ENCODE results near the gene PDCD1LG2. TPM values are rescaled to one million over a fixed set of nuclear protein-coding genes. Genes with fewer than 3 reads are reported as not detected.
A peak's percentile ranks its signal among the peaks of the same experiment; 100 is the strongest.

Gene PDCD1LG2
- total and polyA plus RNA-seq, 4 experiments from 2014 or later = 0.90 to 1.1 (median 1.1) TPM

DNA sequence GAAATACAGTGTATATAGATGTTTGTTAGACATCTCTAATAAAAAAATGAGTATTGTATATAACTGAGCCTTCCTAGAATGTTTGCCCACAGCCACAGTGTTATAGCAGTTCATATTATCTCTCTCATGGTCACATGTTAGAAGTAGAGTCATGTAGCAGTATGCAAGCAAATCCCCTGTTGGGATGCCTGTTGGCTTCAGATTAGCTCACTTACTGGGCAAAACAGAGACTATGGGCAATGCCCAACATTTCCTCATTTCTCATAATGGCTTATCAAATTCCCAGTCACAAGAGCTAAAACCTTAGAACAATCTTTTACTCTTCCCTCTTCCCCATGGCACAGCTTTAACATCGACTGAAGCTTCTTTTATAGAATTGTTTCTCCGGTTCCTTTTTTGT lies 27.0 kb upstream of the PDCD1LG2 start:
- intact Hi-C loops (cut with micrococcal nuclease) = no loop called here
- Mint-ChIP-seq H3K9me3 (no peaks in the 10 kb centered on the region), H3K27ac (no peak overlapping the region), H3K4me1 (no peaks in the 10 kb centered on the region), H3K36me3 (no peaks in the 10 kb centered on the region), H3K27me3 (no peaks in the 10 kb centered on the region), H3K4me3 (no peak overlapping the region)
- Histone ChIP-seq H3K27me3 (ENCODE audit: insufficient read depth, low read length) (no peaks in the 10 kb centered on the region), H3K9me3 (ENCODE audit: control insufficient read depth in 1 of 2, low read length in 2 of 2) (no peaks in the 10 kb centered on the region), H3K36me3 (ENCODE audit: insufficient read depth, low read length) (no peaks in the 10 kb centered on the region), H3K4me3 (ENCODE audit: low read length in 2 of 2) (no peak overlapping the region), H3K27ac (ENCODE audit: low read depth, low read length) (no peak overlapping the region), H3K4me1 (ENCODE audit: insufficient read depth, low read length) (no peaks in the 10 kb centered on the region)
- ChIA-PET POLR2A (ENCODE audit: partially characterized antibody) (interaction anchor here (0.6 kb wide), 1 partner anchor 40 kb away, joined by 3 read pairs; no protein-coding TSS in a partner anchor), CTCF (ENCODE audit: partially characterized antibody) (interaction anchor here (1.5 kb wide), 1 partner anchor 106 kb away, joined by 8 read pairs; no protein-coding TSS in a partner anchor)
- DNase-seq = no peak

DNA sequence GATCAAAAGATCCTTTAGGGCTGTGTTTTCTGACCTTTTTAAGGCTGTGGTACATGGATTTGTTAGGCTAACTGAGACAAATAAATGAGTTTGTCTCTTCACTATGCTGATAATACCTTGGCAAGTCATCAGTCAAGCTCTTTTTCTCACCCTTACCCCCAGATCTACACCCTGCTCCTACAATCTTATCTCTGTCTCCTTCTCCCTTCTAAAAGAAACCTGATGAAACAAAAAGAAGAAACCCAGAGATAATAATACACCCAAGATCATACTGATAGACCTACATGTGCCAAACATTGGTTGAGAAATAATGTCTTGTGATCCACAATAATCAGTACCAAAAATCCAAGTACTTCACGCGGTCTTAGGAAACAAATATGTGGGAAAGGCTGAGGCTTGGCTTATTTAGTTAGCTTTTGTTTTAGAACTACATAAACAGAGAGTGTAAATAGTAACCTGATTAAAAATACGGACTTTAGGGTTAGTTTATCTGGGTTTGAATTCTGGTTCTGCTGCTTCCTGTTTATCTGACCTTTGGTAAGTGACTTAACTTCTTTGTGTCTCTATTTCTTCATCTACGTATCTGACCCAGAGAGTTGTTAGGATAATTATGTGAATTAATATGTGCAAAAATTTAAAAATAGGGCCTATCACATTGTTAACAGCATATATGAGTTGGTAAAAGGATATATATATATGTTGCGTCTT lies 24.8 kb upstream of the PDCD1LG2 start:
- no peak overlapping the region for H3K27ac ChIP-seq (ENCODE audit: low read depth, low read length)
- CTCF ChIA-PET (ENCODE audit: partially characterized antibody) = interaction anchor here (1.4 kb wide), 1 partner anchor 102 kb away, joined by 6 read pairs; no protein-coding TSS in a partner anchor
- Mint-ChIP-seq H3K4me1 (no peaks in the 10 kb centered on the region), H3K27me3 (no peaks in the 10 kb centered on the region), H3K27ac (no peak overlapping the region), H3K36me3 (no peaks in the 10 kb centered on the region), H3K9me3 (no peaks in the 10 kb centered on the region), H3K4me3 (no peak overlapping the region)
- H3K9me3 ChIP-seq (ENCODE audit: control insufficient read depth in 1 of 2, low read length in 2 of 2) = no peaks in the 10 kb centered on the region
- no peak overlapping the region for H3K4me3 ChIP-seq (ENCODE audit: low read length in 2 of 2)
- POLR2A ChIA-PET (ENCODE audit: partially characterized antibody) = no interaction called here
- H3K4me1 ChIP-seq (ENCODE audit: insufficient read depth, low read length) = no peaks in the 10 kb centered on the region
- no peaks in the 10 kb centered on the region for H3K27me3 ChIP-seq (ENCODE audit: insufficient read depth, low read length)
- DNase-seq = no peak
- H3K36me3 ChIP-seq (ENCODE audit: insufficient read depth, low read length) = no peaks in the 10 kb centered on the region
- intact Hi-C loops (cut with micrococcal nuclease) = no loop called here

DNA sequence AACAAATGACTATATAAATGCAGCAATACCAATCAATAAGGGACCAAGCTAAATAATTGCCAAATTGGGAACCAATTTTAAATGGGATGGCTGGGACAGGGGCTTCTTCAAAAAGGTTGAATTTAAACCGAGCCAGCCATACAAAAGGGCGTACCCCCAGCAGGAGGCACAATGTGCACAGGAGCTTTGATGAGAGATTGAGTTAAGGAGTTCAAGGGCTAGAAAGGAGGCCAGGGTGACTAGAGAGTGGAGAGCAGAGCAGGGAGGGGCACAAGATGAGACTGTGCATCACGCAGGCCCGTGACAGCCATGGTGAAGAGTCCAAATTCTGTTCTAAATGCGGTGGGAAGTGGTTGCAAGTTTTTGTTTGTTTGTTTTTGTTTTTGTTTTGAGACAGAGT lies 23.3 kb upstream of the PDCD1LG2 start:
- Mint-ChIP-seq H3K27ac (no peak overlapping the region), H3K27me3 (no peaks in the 10 kb centered on the region), H3K4me3 (no peak overlapping the region), H3K9me3 (no peaks in the 10 kb centered on the region), H3K4me1 (peaks cover 0 to 3% (median 0%) of the 10 kb centered on the region in 4 donors), H3K36me3 (no peaks in the 10 kb centered on the region)
- Histone ChIP-seq H3K36me3 (ENCODE audit: insufficient read depth, low read length) (no peaks in the 10 kb centered on the region), H3K27me3 (ENCODE audit: insufficient read depth, low read length) (no peaks in the 10 kb centered on the region), H3K9me3 (ENCODE audit: control insufficient read depth in 1 of 2, low read length in 2 of 2) (no peaks in the 10 kb centered on the region), H3K27ac (ENCODE audit: low read depth, low read length) (no peak overlapping the region), H3K4me1 (ENCODE audit: insufficient read depth, low read length) (no peaks in the 10 kb centered on the region), H3K4me3 (ENCODE audit: low read length in 2 of 2) (no peak overlapping the region)
- intact Hi-C loops (cut with micrococcal nuclease) = no loop called here
- POLR2A ChIA-PET (ENCODE audit: partially characterized antibody) = interaction anchor here (1.1 kb wide), 1 partner anchor 31 kb away, joined by 3 read pairs; no protein-coding TSS in a partner anchor
- no peak for DNase-seq
- CTCF ChIA-PET (ENCODE audit: partially characterized antibody) = interaction anchor here (0.8 to 3.4 kb wide), 6 partner anchors 9 to 103 kb away, joined by 3 to 17 read pairs (median 4); partner anchors contain the start of genes CD274 and PDCD1LG2

DNA sequence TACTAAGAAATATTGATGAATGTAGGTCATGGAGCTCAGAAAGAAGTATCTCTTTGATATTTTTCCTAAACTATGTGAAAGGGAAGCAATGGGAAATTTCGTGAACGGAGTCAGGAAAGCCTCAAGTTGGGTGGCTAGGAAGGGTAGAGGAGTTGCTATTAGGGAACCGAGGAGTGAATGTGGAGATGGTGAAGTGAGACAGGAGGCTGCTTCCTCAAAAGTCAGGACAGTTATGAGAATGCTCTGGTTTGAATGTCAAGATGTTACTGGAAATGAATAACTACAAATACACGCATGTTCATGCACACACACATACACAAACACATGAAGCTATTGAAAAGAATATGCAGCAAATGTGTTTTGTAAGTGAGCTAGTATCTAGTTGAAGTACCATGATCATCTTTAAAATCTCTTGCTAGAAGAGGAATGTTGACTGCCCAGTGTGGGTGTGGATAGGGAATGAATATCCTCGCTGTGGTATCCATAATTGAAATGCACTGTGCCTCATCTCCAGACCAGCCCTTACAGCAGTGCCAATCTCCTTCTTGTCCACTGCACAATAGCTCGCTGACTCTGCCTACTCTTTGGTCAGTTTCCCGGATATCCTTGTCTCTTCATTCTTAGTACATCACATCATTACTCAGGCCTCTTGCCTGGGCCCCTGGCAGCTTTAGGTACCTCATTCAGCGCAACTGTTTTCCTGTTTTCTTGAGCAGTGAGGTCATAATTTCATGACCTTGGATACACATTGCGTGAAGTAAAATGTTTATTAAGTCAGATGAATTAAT lies 21.9 kb upstream of the PDCD1LG2 start:
- CTCF ChIA-PET (ENCODE audit: partially characterized antibody) = interaction anchor here (1.0 to 3.4 kb wide), 6 partner anchors 9 to 101 kb away, joined by 3 to 17 read pairs (median 3); no protein-coding TSS in a partner anchor
- H3K27ac ChIP-seq (ENCODE audit: low read depth, low read length) = no peak overlapping the region
- Mint-ChIP-seq H3K27me3 (no peaks in the 10 kb centered on the region), H3K9me3 (no peaks in the 10 kb centered on the region), H3K4me3 (no peak overlapping the region), H3K4me1 (peaks cover 4 to 8% (median 5%) of the 10 kb centered on the region in 4 donors), H3K27ac (no peak overlapping the region), H3K36me3 (no peaks in the 10 kb centered on the region)
- no peak for DNase-seq
- no peaks in the 10 kb centered on the region for H3K27me3 ChIP-seq (ENCODE audit: insufficient read depth, low read length)
- POLR2A ChIA-PET (ENCODE audit: partially characterized antibody) = no interaction called here
- peaks cover 4% of the 10 kb centered on the region for H3K4me1 ChIP-seq (ENCODE audit: insufficient read depth, low read length)
- H3K36me3 ChIP-seq (ENCODE audit: insufficient read depth, low read length) = no peaks in the 10 kb centered on the region
- H3K9me3 ChIP-seq (ENCODE audit: control insufficient read depth in 1 of 2, low read length in 2 of 2) = no peaks in the 10 kb centered on the region
- intact Hi-C loops (cut with micrococcal nuclease) = no loop called here
- no peak overlapping the region for H3K4me3 ChIP-seq (ENCODE audit: low read length in 2 of 2)

DNA sequence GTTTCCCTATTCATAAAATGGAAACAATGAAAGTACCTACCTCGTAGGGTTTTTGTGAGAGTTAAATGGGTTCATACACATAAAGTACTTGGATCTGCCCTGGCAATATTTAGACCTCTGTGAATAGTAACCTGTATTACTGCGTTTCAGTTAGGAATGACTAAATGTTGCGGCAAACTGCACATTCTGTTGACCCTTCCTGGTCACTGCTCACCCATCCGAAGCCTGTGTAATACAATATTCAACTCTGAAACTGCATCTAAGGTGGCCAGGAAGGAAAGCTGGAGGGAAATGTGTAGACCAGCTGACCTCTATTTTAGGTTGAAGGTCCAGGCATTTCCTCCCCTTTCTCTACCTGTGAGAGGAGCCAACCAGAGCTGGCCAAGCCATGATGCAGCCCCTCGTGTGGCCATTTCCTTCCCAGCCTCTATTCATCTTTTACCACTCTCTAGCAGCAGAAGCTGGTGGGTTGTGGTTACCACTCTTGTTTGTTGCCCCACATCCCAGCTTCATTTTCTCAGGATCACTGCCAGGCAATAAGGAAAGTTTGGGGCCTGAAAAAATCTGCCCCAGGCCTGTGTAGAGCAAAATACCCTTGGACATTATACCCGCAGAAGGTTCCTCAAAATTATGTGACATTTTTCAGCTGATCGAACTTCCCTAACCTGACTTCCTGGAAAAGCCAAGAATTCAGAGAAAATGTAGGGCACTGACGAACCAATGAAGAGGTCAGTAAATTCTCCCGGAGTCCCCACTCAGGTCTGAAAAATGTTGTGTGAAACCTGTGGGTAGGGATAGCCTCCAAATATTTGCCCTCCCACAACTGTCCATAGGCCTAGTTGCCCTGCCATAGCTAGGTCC lies 20.5 kb upstream of the PDCD1LG2 start:
- Mint-ChIP-seq H3K27ac (no peak overlapping the region), H3K27me3 (no peaks in the 10 kb centered on the region), H3K9me3 (peaks cover 0 to 4% (median 2%) of the 10 kb centered on the region in 8 donors), H3K4me3 (no peak overlapping the region), H3K36me3 (peaks cover 0 to 3% of the 10 kb centered on the region in 2 donors), H3K4me1 (peaks cover 8 to 16% (median 10%) of the 10 kb centered on the region in 4 donors)
- ChIA-PET CTCF (ENCODE audit: partially characterized antibody) (interaction anchor here (1.0 to 3.4 kb wide), 4 partner anchors 10 to 100 kb away, joined by 3 to 17 read pairs (median 3); no protein-coding TSS in a partner anchor), POLR2A (ENCODE audit: partially characterized antibody) (no interaction called here)
- no peaks in the 10 kb centered on the region for H3K9me3 ChIP-seq (ENCODE audit: control insufficient read depth in 1 of 2, low read length in 2 of 2)
- intact Hi-C loops (cut with micrococcal nuclease) = no loop called here
- H3K4me3 ChIP-seq (ENCODE audit: low read length in 2 of 2) = no peak overlapping the region
- H3K27me3 ChIP-seq (ENCODE audit: insufficient read depth, low read length) = no peaks in the 10 kb centered on the region
- H3K36me3 ChIP-seq (ENCODE audit: insufficient read depth, low read length) = no peaks in the 10 kb centered on the region
- H3K27ac ChIP-seq (ENCODE audit: low read depth, low read length) = no peak overlapping the region
- no peak for DNase-seq
- H3K4me1 ChIP-seq (ENCODE audit: insufficient read depth, low read length) = peaks cover 10% of the 10 kb centered on the region

DNA sequence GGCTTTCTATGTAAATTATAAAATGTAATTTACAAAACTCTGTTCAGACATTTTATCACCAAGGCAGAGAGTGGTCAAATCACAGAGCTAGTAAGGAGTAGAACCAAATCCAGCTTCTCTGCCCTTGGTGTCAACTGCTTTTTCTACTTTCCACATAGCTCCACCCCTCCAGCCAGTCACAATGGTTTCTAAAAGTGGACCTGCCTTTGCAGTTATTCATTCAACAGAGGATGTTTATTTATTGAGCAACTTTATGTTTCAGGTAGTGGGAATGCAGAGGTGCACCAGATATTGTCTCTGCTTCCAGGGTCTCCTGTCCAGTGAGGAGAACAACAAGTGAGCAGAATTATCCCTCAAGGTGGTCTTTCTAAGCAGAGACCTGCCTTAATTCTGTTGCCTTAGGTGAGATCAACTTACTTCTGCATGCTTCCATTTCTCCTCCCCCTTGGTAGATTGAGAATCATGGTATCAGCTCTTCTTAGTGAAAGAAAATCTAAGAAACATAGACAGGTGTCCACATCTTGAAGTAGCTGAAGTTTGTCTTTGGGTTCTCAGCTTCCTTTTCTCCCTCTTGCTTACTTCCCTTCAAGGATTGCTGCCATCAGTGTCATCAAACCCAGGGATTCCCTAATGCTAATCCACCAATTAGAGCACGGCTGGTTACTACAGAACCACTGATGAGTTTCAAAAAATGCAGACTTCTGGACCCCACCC lies 17.2 kb upstream of the PDCD1LG2 start:
- Mint-ChIP-seq H3K4me1 (peaks cover 8 to 16% (median 10%) of the 10 kb centered on the region in 4 donors), H3K4me3 (peak overlapping the region in 1 of 8 donors; percentile 22), H3K9me3 (peaks cover 0 to 4% (median 2%) of the 10 kb centered on the region in 8 donors), H3K27me3 (no peaks in the 10 kb centered on the region), H3K36me3 (peaks cover 0 to 3% of the 10 kb centered on the region in 2 donors), H3K27ac (peak overlapping the region in 3 of 7 donors; percentile 13 to 38 (median 35))
- H3K4me3 ChIP-seq (ENCODE audit: low read length in 2 of 2) = no peak overlapping the region
- intact Hi-C loops (cut with micrococcal nuclease) = no loop called here
- CTCF ChIA-PET (ENCODE audit: partially characterized antibody) = interaction anchor here (1.1 to 1.4 kb wide), 3 partner anchors 25 to 108 kb away, joined by 3 to 4 read pairs (median 3); partner anchors contain the start of gene CD274
- H3K27ac ChIP-seq (ENCODE audit: low read depth, low read length) = no peak overlapping the region
- POLR2A ChIA-PET (ENCODE audit: partially characterized antibody) = interaction anchor here (1.0 to 1.3 kb wide), 3 partner anchors 12 to 94 kb away, joined by 3 to 4 read pairs (median 3); partner anchors contain the start of gene PDCD1LG2
- H3K4me1 ChIP-seq (ENCODE audit: insufficient read depth, low read length) = peaks cover 10% of the 10 kb centered on the region
- no peaks in the 10 kb centered on the region for H3K27me3 ChIP-seq (ENCODE audit: insufficient read depth, low read length)
- H3K36me3 ChIP-seq (ENCODE audit: insufficient read depth, low read length) = no peaks in the 10 kb centered on the region
- H3K9me3 ChIP-seq (ENCODE audit: control insufficient read depth in 1 of 2, low read length in 2 of 2) = no peaks in the 10 kb centered on the region
- DNase-seq = no peak

All from CD4-positive, alpha-beta memory T cell (primary cell).